Activated T-cell treated with anti-CD3 and anti-CD28 coated beads, Interleukin-2, amount 50 U/mL, for 4 hours (primary cell): ENCODE data around the gene PLEKHM2. TPM values are rescaled to one million over a fixed set of nuclear protein-coding genes. Genes with fewer than 3 reads are reported as not detected.
"Not testable (repeated sequence)": the region's sequence is repeated elsewhere in the genome, so short reads cannot be mapped to it uniquely, and the experiment has no call there.

Source experiments
- ATAC-seq, 2 donors: fragments of 200-7000 bp; cut with Tn5 transposase; one replicate each; pipeline ENCODE4 v1.10.0; 2021
- DNase-seq: peaks from one replicate; pipeline ENCODE4 v3.0.0-alpha.2; 2020
- H3K27me3 Mint-ChIP-seq: one replicate; pipeline ENCODE4 v1.8.0; 2021; ENCODE audit warnings: low read depth, mixed read lengths
- H3K36me3 Mint-ChIP-seq: one replicate; pipeline ENCODE4 v1.8.0; 2022; ENCODE audit warnings: mixed read lengths; ENCODE audit not compliant: insufficient read depth
- H3K4me1 Mint-ChIP-seq: one replicate; pipeline ENCODE4 v1.8.0; 2021; ENCODE audit warnings: low read depth, mixed read lengths
- H3K4me3 Mint-ChIP-seq: one replicate; pipeline ENCODE4 v1.8.0; 2021; ENCODE audit warnings: mild to moderate bottlenecking, moderate library complexity, mixed read lengths
- H3K9me3 Mint-ChIP-seq: one replicate; pipeline ENCODE4 v1.8.0; 2021; ENCODE audit warnings: mixed read lengths
- total RNA-seq, 3 donors: library from RNA; stranded (reverse); gene quantifications; one replicate each; pipeline ENCODE4 v1.2.1, GENCODE V29; 2021

Gene PLEKHM2, protein sequence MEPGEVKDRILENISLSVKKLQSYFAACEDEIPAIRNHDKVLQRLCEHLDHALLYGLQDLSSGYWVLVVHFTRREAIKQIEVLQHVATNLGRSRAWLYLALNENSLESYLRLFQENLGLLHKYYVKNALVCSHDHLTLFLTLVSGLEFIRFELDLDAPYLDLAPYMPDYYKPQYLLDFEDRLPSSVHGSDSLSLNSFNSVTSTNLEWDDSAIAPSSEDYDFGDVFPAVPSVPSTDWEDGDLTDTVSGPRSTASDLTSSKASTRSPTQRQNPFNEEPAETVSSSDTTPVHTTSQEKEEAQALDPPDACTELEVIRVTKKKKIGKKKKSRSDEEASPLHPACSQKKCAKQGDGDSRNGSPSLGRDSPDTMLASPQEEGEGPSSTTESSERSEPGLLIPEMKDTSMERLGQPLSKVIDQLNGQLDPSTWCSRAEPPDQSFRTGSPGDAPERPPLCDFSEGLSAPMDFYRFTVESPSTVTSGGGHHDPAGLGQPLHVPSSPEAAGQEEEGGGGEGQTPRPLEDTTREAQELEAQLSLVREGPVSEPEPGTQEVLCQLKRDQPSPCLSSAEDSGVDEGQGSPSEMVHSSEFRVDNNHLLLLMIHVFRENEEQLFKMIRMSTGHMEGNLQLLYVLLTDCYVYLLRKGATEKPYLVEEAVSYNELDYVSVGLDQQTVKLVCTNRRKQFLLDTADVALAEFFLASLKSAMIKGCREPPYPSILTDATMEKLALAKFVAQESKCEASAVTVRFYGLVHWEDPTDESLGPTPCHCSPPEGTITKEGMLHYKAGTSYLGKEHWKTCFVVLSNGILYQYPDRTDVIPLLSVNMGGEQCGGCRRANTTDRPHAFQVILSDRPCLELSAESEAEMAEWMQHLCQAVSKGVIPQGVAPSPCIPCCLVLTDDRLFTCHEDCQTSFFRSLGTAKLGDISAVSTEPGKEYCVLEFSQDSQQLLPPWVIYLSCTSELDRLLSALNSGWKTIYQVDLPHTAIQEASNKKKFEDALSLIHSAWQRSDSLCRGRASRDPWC
- total RNA-seq = 10 to 100 TPM; 58.1 to 67.5 (median 62.1) TPM

DNA sequence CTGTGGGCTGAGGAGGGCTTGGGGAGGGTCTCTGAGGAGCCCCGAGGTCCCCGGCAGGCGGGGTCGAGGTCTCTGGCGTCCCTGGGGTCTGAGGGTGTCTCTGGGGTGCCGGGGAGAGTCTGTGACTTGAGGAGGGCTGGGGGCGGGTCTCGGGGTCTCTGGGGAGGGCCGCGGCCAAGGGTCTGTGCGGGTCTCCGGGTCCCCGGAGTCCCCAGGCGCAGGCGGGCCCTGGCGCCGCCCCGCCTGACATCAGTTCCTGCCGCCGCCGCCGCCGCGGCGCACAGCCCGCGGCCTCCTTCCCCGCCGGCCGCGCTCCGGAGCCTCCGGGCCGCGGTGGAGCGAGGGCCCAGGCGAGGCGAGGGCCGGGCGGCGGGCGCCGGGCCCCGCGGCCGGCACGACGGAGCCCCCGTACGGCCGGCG lies at the start of gene PLEKHM2:
Gene PLEKHM2 (plus strand): TSS at position 279 of the 420 bp plus-strand sequence. CDS start 239 bp downstream, outside the sequence.
- H3K27me3 Mint-ChIP-seq = no peaks in the 10 kb centered on the region
- H3K4me1 Mint-ChIP-seq = peaks cover 37% of the 10 kb centered on the region
- no peaks in the 10 kb centered on the region for H3K9me3 Mint-ChIP-seq

DNA sequence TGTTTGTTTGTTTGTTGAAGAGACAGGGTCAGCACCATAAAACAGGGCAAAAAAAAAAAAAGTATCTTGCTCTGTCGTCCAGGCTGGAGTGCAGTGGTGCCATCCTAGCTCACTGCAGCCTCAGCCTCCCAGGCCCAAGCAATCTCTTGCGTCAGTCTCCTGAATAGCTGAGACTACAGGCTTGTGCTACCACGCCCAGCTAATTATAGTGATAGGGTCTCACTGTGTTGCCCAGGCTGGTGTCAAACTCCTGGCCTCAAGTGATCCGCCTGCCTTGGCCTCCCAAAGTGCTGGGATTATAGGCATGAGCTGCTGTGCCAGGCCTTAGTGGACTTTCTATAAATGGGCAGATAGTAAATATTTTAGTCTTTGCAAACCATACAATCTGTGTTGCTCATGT lies 47.7 kb upstream of the PLEKHM2 start:
- DNase-seq = no peak
- Mint-ChIP-seq H3K27me3 (no peaks in the 10 kb centered on the region), H3K9me3 (no peaks in the 10 kb centered on the region), H3K4me3 (no peak overlapping the region), H3K4me1 (no peaks in the 10 kb centered on the region), H3K36me3 (peaks cover 41% of the 10 kb centered on the region)
- no peak for ATAC-seq

More for the DNA sequence above, at the start of gene PLEKHM2:
- H3K4me3 Mint-ChIP-seq = peak within 1 kb of the TSS; percentile 88
- ATAC-seq (peak; percentile 85 to 86), DNase-seq (peak; percentile 45)
- peaks cover 6% of the 10 kb centered on the region for H3K36me3 Mint-ChIP-seq

DNA sequence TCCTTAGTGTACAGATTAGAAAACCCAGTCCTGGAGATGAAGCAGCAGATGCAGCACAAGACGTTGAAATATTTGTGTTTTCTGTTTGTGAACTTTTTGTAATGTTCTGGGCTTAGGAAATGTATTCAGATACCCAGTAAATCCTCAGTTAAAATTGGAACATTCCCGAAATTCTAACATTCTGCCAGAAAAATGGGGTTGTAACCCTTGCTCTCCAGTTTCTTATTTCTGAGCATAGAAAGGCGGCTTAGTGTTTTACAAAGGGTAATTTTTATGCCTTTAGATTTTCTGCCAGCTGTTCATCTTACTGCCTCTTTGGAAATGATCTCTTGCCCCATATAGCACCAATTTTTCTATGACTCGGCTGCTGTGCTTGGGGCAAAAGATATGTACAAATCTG lies 46.3 kb upstream of the PLEKHM2 start:
- Mint-ChIP-seq H3K9me3 (no peaks in the 10 kb centered on the region), H3K4me1 (no peaks in the 10 kb centered on the region), H3K4me3 (no peak overlapping the region), H3K27me3 (no peaks in the 10 kb centered on the region), H3K36me3 (peaks cover 44% of the 10 kb centered on the region)
- no peak for ATAC-seq
- no peak for DNase-seq

DNA sequence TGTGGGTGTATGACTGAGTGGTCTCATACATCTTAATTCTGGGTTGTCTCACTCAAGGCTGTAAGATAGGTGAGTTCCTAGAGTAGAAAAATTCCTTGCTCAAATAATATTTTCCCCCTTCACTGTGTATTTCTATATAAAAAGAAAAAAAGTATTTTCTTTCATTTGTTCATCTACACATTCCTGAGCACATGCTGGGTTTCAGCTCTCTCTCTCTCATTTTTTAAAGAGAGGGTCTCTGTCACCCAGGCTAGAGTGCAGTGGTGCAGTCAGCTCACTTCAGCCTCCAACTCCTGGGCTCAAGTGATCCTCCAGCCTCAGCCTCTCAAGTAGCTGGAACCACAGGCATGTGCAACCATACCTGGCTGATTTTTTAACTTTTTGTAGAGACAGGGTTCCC lies 44.9 kb upstream of the PLEKHM2 start:
- Mint-ChIP-seq H3K9me3 (no peaks in the 10 kb centered on the region), H3K36me3 (peaks cover 48% of the 10 kb centered on the region), H3K4me1 (no peaks in the 10 kb centered on the region), H3K4me3 (no peak overlapping the region), H3K27me3 (no peaks in the 10 kb centered on the region)
- ATAC-seq (no peak), DNase-seq (no peak)

DNA sequence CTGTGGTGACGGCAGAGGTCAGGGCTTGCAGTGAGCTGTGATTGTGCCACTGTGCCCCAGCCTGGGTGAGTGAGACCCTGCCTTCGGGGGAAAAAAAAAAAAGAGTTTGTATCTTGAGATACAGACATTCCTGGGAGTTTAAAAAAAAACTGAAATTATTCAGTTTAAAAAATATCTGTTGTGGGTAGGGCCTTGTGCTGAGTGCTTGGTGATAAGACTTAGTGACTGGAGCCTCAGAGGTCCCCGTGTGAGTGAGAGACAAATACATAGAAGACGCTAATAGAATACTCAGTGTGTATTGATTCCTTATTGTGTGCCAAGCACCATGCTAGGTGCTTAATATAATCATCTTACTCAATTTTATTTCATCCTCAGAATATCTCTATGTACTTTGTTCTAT lies 44.2 kb upstream of the PLEKHM2 start:
- no peaks in the 10 kb centered on the region for H3K4me1 Mint-ChIP-seq
- H3K36me3 Mint-ChIP-seq = peaks cover 49% of the 10 kb centered on the region
- H3K9me3 Mint-ChIP-seq = no peaks in the 10 kb centered on the region
- no peak overlapping the region for H3K4me3 Mint-ChIP-seq
- DNase-seq = no peak
- H3K27me3 Mint-ChIP-seq = no peaks in the 10 kb centered on the region
- ATAC-seq = no peak

DNA sequence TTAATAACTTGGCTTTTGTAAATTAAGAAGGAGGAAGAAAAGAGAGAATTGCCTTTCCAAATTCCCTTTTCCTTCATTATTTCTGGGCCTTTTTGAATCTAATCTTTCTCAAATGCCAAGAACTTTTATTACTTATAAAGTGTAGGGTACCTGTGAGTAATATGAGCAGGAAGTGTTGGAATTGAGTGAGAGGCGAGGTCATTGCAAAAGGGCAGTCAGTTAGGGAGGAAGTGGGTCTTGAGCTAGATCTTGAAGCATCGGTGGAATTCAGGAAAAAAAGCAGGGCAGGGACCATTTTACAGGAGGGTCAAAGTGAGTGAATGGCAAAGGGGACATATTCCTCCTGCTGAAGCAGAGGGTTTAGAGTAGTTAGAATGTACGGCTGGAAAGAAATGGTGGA lies 43.5 kb upstream of the PLEKHM2 start:
- no peak for DNase-seq
- Mint-ChIP-seq H3K27me3 (no peaks in the 10 kb centered on the region), H3K9me3 (no peaks in the 10 kb centered on the region), H3K36me3 (peaks cover 54% of the 10 kb centered on the region), H3K4me1 (peaks cover 3% of the 10 kb centered on the region), H3K4me3 (no peak overlapping the region)
- ATAC-seq = no peak

DNA sequence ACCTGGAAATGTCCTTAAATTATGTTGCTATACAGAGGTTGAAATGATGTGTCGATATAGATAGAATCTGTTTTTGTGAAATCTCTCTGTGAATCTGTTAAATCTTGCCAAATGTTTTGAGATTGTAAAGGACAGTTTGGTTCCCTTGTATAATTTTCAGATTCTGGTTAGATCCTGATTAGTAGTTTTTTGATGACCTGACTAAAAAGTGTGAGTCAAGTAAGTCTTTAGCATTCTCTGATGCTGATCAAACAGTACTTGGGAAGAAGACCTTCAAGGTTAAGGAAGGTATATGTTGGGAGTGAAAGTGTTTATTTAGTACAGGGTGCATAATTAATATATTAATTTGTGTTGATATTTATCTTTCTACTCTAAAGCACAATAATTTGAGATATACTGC lies 34.2 kb upstream of the PLEKHM2 start:
- no peaks in the 10 kb centered on the region for H3K9me3 Mint-ChIP-seq
- peaks cover 35% of the 10 kb centered on the region for H3K36me3 Mint-ChIP-seq
- H3K4me3 Mint-ChIP-seq = no peak overlapping the region
- no peaks in the 10 kb centered on the region for H3K27me3 Mint-ChIP-seq
- peaks cover 3% of the 10 kb centered on the region for H3K4me1 Mint-ChIP-seq
- DNase-seq (no peak), ATAC-seq (no peak)

DNA sequence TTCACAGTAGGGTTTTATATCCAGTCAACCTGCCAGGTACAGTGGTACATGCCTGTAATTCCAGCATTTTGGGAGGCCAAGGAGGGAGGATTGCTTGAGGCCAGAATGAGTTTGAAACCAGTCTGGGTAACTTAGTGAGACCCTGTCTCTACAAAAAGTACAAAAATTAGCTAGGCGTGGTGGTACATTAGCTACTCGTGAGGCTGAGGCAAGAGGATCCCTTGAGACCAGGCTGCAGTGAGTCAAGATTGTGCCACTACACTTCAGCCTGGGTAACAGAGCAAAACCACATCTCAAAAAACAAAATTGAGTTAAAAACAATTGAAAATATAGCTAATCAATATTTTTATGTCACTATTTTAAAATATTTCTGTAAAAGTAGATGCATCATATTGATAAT lies 33.7 kb upstream of the PLEKHM2 start:
- Mint-ChIP-seq H3K27me3 (no peaks in the 10 kb centered on the region), H3K4me1 (peaks cover under 1% of the 10 kb centered on the region), H3K9me3 (no peaks in the 10 kb centered on the region), H3K4me3 (no peak overlapping the region), H3K36me3 (peaks cover 30% of the 10 kb centered on the region)
- no peak for ATAC-seq
- DNase-seq = no peak

DNA sequence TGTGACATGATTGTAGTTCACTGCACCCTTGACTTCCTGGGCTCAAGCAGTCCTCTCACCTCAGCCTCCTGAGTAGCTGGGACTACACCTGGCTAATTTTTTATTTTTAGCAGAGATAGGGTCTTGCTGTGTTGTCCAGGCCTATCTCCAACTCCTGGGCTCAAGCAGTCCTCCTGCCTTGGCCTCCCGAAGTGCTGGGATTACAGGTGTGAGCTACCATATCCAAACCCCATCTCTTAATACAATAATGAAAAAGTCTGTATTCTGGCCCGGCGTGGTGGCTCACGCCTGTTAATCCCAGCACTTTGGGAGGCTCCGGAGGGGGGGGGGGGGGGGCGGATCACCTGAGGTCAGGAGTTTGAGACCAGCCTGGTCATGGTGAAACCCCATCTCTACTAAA lies 32.0 kb upstream of the PLEKHM2 start:
- not testable (repeated sequence) for H3K9me3 Mint-ChIP-seq, H3K27me3 Mint-ChIP-seq, H3K4me1 Mint-ChIP-seq, H3K4me3 Mint-ChIP-seq, DNase-seq, ATAC-seq
- peaks cover 29% of the 10 kb centered on the region for H3K36me3 Mint-ChIP-seq

DNA sequence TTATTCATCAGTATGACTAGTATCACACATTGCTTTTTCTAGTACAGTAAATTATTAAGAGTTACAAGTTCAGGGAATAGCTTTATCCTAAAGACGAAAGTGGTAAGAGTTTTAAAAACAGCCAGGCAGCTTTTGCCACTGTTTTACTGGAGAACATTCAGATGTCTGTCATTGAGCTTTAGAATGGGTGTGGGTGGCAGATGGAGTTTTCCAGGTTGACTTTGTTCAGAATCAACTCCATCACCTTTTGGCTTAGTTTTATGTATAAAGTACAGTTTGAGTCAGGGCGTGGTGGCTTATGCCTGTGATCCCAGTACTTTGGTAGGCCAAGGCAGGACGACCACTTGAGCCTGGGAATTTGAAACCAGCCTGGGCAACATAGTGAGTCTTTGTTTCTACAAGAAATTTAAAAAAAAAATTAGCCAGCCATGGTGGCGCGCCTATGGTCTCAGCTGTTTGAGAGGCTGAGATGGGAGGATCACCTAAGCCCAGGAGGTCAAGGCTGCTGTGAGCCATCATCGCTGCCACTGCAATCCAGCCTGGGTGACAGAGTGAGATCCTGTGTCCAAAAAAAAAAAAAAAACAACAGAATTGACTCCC lies 29.9 kb upstream of the PLEKHM2 start:
- Mint-ChIP-seq H3K4me1 (peaks cover 1% of the 10 kb centered on the region), H3K36me3 (peaks cover 33% of the 10 kb centered on the region), H3K27me3 (no peaks in the 10 kb centered on the region), H3K9me3 (no peaks in the 10 kb centered on the region), H3K4me3 (no peak overlapping the region)
- no peak for ATAC-seq
- DNase-seq = no peak

DNA sequence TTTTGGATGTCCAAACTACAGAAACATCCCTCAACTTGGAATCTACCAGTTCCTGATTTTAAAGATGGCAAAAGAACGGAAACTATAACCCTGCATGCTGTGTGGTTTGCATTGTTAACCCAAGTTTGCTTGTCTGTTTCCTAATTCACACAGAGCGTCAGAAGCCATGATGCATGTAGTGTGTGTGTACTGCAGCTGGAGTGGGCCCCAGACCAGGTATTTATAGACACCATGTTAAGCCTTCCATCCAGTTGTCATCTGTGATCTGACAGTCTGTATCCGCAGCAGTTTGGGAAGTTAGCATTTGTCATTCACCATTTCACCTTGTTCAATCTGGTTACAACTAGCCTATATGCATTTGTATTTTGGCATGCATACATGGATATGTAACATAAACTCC lies 27.7 kb upstream of the PLEKHM2 start:
- no peak for DNase-seq
- peaks cover 44% of the 10 kb centered on the region for H3K36me3 Mint-ChIP-seq

DNA sequence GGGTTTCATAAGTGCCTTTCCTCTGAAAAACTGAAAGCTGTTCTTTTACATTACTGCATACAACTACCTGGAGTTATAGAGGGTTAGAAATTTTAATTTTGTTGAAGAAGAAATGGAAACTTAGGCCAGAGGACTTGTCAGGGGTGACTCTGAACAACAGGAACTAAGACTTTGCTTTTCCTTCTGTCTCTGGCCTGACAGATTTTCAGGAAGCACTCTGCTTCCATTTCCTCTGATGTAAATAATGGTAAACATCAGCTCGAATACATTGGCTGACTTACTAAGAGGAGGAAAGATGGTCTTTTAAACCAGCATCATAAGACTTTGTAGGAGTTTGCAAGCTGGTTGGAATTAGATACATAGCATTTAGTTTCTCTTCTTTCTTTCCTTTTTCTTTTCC lies 27.1 kb upstream of the PLEKHM2 start:
- Mint-ChIP-seq H3K27me3 (no peaks in the 10 kb centered on the region), H3K36me3 (peaks cover 44% of the 10 kb centered on the region), H3K4me3 (no peak overlapping the region), H3K4me1 (peaks cover 1% of the 10 kb centered on the region), H3K9me3 (no peaks in the 10 kb centered on the region)
- ATAC-seq = no peak
- no peak for DNase-seq

More for the DNA sequence above, 27.7 kb upstream of the PLEKHM2 start:
- Mint-ChIP-seq H3K4me3 (no peak overlapping the region), H3K4me1 (peaks cover 1% of the 10 kb centered on the region), H3K27me3 (no peaks in the 10 kb centered on the region), H3K9me3 (no peaks in the 10 kb centered on the region)
- ATAC-seq = no peak

DNA sequence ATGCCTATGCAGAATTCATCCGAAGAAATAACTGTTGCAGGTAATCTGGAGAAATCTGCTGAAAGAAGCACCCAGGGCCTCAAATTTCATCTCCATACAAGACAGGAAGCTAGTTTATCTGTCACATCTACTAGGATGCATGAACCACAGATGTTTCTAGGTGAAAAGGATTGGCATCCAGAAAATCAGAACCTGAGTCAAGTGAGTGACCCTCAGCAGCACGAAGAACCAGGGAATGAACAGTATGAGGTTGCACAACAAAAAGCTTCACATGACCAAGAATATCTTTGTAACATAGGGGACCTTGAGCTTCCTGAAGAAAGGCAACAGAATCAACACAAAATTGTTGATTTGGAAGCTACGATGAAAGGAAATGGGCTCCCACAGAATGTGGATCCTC lies 24.0 kb upstream of the PLEKHM2 start:
- peaks cover 44% of the 10 kb centered on the region for H3K36me3 Mint-ChIP-seq
- H3K27me3 Mint-ChIP-seq = no peaks in the 10 kb centered on the region
- no peak for DNase-seq
- peaks cover 1% of the 10 kb centered on the region for H3K4me1 Mint-ChIP-seq
- no peaks in the 10 kb centered on the region for H3K9me3 Mint-ChIP-seq
- no peak overlapping the region for H3K4me3 Mint-ChIP-seq
- no peak for ATAC-seq

DNA sequence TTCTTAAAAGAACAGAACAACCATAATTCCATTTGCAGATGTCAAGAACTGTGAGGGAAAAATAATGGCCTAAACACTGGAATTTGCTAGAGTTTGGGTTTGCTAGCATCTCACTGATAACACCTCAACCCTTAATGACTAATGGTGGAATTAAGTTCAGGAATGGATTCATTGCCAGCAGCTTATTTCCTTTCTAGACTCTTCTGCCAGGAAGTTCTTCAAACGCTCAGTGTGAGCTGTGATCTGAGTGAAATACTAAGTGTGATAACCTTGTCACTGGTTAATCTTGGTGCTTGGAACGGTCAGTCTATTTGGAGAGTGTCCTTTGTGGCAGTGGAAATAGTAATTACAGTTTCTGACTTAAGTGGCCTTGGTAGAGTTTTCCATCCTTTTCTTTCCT lies 21.6 kb upstream of the PLEKHM2 start:
- Mint-ChIP-seq H3K4me3 (no peak overlapping the region), H3K9me3 (no peaks in the 10 kb centered on the region), H3K27me3 (no peaks in the 10 kb centered on the region), H3K36me3 (peaks cover 42% of the 10 kb centered on the region), H3K4me1 (no peaks in the 10 kb centered on the region)
- ATAC-seq = no peak
- no peak for DNase-seq
